GM21423 (cell line): ENCODE data around the gene STMN3.

ENCODE experiments used
- ATAC-seq: cut with Tn5 transposase; IDR thresholded peaks from one replicate; pipeline ENCODE4 v1.9.1; 2021; ENCODE audit warnings: mild to moderate bottlenecking, moderate library complexity; ENCODE audit not compliant: unreplicated experiment

Gene STMN3

DNA sequence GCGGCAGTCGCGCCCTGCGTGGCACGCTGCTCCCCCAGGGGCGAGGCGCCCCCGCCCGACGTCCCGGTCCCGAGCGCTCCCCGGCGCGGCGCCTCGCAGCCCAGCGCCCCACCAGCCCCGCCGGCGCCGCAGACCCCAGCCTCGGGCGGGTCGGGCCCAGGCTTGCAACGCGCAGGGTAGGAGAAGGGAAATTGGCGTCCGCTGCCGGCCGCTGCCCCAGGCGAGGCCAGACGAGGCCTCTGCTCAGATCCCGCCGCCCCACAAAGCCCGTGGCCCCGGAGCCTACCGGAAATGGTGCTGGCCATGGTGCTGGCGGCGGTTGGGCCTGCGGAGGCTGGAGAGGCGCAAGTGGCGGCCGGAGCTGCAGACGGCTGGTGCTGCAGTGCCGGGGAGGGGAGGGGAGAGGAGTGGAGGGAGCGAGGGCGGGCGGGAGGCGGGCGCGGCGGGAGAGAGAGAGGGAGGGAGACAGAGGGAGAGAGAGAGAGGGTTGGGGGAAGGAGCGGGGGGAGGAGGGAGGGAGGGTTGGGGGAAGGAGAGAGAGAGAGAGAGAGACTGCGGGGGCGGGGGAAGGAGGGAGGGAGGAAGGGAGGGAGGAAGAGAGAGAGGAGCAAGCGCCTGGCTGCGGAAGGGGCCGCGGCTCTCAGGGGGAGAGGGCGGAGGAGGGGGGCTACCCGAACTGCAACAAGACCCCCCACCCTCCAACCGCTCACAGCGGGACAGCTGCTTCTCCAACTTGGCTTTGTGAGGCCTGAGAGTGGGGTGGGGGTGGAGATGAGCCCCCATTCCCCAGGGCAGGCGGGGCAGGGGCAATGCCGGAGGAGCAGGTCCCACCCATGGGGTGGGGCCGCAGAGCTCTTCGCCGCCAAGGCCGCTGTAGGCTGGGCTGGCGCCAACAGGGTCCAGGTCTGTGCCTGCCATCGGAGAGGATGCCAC lies at the start of gene STMN3:
STMN3 (minus strand) TSS at position 384 of the 933 bp plus-strand sequence; CDS start at position 305, 79 bp downstream.
- no peak for ATAC-seq

DNA sequence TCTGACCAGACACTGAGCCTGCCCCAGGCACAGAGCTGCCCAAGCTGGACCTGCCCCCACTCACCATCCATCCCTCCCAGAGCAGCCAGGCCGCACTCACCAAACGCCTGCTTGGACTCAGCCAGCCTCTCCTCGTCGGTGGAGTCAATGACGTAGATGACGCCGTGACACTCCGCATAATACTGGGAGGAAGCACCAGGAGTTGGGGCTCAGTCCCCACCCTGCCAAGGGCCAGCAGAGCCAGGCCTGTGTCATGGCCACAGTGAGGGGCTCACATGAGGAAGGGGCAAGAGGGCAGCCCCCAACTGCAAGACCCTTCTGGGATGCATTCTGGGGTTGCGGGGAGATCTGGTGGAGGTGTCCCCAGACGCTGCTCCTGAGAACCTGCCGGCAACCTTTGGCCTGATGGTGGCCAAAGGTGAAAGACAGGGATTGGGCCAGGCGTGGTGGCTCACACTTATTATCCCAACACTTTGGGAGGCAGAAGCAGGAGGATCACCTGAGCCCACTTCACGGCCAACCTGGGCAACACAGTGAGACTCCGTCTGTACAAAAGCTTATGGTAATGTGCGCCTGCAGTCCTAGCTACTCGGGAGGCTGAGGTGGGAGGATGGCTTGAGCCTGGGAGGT lies 48.9 kb upstream of the STMN3 start:
- no peak for ATAC-seq

DNA sequence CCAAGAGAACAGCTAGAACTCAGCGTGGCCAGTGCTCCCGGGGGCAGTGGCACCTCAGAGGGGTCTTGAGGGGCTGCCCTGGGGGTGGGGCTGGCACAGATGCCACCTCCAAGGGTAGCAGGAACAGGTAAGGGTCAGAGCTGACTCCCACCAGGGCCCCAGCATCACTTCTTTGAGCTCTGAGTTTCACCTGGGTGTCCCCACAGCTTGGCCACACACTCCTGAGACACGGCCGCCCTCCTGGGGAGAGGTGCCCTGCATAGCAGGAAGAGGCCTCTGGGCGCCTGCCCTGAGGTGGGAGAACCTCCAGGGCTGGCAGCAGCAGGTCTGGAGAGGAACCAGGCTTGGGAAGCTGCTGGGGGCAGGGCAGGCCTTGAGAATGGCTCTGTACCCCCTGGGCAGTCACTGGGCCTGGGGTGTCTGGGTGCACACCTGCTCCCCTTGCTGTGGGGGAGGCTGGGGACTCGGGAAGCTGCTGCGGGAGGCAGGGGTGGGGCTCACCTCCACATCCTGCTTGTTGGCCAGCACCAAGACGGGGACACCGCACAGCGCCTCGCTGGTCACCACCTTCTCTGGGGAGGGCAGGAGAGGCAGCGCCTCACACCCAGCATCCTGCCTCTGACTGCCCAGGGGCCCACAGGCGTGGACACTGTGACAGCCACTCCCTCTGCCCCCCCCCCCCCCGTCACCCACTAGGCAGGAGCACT lies 48.3 kb upstream of the STMN3 start:
- ATAC-seq, result no peak

DNA sequence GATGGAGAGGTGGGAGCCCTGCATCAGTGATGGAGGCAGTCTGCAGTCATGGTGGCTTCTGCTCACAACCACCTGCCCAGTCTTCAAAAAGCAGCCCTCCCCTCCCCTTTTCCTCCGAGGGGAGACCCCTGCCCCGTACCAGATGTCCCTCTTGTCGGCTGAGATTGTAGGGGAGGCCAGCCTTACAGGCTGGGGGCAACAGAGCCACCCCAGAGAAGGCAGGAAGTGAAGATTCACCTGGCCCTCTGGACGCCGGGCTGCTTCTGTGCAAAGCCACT lies 47.8 kb upstream of the STMN3 start:
- ATAC-seq, result no peak

DNA sequence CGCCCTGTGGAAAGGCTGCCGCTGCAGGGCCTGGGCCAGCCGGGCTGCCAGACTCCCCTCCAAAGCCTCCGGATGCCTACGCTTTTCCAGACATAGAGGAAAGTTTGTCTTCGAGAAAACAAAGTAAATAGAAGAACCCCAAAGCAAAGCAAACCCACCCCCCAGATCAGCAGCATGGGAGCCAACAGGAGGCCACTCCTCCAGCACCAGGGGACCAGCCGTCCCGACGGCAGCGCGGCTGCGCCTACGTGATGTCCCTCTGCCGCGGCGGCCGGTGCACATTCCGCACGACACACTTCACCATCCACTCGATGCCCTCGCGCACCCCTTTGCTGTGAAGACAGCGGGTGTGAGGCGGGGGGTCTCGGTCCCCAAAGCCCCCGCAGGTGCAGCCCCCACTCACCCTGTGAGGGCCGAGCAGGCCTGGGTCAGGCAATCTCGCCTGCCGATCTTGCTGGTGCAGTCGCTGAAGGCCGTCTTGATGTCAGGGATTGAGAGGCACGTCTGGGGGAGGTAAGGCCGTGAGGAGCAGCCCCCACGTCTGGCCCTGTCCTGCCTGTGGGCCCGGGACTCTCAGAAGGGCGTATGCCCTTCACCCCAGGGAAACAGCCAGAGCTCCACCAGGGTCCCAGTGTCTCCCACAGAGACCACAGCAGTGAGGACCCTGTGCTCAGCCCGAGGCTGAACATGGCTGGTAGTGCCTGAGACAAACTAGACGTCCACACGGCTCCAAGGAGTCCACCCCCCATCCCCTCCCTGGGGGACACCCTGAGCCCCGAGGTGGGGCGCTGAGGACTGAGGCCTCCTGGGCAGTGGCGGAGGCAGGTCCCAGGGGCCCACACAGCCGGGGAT lies 47.2 kb upstream of the STMN3 start:
- no peak for ATAC-seq

DNA sequence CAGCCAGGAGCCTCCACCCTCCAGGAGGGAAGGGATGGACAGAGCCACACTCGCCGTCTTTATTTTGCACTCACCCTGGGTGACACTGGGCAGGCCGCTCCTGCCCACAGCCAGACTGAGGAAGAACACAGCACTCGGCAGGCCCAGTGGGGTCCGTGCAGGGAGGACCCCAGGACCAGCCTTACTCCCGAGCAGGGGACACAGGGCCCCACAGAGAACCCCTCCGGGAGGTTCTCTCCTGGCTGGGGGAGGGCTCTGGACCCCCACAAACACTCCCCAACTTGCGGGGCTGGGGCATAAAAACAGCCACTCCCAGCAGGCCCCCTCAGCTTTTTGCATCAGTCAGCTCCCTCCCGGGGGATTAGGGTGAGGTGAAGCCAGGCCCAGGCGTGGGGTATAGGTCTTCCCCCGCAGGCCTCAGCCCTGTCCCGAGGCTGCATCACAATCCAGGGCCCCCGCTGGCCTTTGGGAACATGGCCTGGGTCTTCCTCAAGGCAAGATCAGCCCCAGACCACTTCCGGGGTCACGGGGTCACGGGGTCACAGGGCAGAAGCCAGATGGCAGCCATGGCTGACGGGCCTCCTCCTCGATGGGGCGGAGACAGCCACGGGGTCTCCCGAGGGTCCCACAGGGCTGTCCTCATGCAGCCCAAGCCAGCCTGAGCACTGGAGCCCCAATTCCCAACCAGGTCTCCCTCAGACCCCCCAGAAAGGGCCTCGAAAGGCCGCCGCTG lies 46.4 kb upstream of the STMN3 start:
- no peak for ATAC-seq

DNA sequence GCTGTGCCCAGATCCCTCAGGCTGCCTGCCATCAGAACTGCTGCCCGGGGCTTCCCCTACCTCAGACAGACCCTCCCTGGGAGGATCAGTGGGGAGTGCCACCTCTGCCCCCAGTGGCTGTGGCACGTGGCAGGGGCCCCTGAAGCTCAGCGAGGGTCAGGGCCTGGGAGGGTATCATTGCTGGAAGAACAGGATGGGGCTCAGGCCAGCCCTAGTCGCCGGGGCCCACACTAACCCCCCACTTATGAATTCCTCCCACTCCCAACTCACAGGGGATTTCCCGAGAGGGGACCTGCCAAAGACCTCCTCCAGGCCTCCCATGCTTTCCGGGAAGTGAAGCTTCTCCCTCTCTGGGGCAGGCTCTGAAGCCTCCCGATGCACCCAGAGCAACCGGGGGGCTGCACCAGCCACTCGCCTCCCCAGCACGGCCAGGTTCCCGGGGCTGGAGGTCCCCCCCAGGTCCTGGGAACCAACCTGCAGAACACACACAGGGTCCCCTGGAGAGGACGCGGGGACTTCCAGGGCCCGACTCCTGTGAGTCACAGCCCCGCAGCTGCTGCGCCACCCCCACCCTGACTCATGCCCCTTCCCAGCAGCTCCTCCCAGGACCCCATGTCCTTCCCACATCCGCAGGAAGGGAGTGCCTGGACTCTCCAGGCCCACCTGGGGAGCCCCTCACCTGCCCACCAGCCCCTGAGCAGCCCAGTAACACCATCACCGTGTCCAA lies 45.7 kb upstream of the STMN3 start:
- ATAC-seq, result no peak

DNA sequence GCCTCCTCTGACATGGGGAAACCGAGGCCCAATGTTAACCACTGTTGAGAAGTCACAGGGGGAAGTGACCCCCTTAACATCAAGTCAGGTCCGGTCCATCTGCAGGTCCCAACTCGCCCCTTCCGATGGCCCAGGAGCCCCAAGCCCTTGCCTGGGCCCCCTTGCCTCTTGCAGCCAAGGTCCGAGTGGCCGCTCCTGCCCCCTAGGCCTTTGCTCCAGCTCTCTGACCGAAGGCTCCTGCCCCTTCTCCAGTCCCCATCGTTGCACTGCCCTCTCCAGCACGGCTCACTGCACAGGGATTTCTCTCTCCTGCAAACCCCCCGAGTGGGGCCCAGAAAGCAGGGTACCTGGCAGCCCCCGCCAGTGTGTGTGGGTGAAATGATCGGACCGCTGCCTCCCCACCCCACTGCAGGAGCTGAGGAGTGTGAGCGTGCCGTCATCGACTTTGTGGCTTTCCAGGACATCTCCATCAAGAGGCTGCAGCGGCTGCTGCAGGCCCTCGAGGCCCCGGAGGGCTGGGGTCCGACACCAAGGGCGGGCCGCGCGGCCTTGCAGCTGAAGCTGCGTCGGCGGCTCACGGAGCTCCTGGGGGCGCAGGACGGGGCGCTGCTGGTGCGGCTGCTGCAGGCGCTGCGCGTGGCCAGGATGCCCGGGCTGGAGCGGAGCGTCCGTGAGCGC lies 44.8 kb upstream of the STMN3 start:
- no peak for ATAC-seq

DNA sequence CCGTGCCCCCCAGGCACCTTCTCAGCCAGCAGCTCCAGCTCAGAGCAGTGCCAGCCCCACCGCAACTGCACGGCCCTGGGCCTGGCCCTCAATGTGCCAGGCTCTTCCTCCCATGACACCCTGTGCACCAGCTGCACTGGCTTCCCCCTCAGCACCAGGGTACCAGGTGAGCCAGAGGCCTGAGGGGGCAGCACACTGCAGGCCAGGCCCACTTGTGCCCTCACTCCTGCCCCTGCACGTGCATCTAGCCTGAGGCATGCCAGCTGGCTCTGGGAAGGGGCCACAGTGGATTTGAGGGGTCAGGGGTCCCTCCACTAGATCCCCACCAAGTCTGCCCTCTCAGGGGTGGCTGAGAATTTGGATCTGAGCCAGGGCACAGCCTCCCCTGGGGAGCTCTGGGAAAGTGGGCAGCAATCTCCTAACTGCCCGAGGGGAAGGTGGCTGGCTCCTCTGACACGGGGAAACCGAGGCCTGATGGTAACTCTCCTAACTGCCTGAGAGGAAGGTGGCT lies 44.2 kb upstream of the STMN3 start:
- ATAC-seq, result no peak

DNA sequence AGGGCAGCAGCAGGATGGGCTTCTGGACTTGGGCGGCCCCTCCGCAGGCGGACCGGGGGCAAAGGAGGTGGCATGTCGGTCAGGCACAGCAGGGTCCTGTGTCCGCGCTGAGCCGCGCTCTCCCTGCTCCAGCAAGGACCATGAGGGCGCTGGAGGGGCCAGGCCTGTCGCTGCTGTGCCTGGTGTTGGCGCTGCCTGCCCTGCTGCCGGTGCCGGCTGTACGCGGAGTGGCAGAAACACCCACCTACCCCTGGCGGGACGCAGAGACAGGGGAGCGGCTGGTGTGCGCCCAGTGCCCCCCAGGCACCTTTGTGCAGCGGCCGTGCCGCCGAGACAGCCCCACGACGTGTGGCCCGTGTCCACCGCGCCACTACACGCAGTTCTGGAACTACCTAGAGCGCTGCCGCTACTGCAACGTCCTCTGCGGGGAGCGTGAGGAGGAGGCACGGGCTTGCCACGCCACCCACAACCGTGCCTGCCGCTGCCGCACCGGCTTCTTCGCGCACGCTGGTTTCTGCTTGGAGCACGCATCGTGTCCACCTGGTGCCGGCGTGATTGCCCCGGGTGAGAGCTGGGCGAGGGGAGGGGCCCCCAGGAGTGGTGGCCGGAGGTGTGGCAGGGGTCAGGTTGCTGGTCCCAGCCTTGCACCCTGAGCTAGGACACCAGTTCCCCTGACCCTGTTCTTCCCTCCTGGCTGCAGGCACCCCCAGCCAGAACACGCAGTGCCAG lies 43.6 kb upstream of the STMN3 start, which contains the start of gene TNFRSF6B:
TNFRSF6B (plus strand) TSS at position 25 of the 729 bp plus-strand sequence; CDS start at position 141, 116 bp downstream.
- ATAC-seq, result no peak

DNA sequence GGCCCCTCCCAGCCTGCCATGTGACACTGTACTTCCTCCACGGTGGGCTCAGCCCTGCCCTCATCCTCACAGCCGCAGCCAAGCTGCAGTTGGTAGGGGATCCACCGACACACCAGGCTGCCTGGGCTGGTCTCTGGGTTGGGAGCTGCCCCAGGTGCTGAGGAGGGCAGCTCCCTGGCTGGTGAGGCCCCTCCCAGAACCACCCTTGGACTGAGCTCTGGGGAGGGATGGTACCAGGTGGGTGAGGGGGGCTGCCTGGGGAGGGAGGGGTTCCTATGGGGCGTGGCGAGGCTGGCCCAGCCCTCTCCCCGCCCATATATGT lies 43.0 kb upstream of the STMN3 start:
- ATAC-seq, result no peak

DNA sequence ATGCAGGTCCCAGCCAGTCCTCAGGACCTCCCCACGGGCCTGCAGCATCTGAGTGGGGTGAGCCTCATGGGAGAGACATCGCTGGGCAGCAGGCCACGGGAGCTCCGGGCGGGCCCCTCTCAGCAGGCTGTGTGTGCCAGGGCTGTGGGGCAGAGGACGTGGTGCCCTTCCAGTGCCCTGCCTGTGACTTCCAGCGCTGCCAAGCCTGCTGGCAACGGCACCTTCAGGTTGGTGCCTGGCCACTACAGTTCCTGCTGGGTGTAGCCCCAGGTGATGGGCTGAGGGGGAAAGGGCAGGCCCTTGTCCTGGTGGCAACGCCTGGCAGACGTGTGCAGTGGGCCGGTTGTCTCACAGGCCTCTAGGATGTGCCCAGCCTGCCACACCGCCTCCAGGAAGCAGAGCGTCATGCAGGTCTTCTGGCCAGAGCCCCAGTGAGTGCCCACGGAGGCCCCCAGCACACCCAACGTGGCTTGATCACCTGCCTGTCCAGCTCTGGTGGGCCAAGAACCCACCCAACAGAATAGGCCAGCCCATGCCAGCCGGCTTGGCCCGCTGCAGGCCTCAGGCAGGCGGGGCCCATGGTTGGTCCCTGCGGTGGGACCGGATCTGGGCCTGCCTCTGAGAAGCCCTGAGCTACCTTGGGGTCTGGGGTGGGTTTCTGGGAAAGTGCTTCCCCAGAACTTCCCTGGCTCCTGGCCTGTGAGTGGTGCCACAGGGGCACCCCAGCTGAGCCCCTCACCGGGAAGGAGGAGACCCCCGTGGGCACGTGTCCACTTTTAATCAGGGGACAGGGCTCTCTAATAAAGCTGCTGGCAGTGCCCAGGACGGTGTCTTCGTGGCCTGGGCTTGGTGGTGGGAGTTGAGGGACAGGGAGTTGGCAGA lies 42.4 kb upstream of the STMN3 start:
- ATAC-seq, result no peak

DNA sequence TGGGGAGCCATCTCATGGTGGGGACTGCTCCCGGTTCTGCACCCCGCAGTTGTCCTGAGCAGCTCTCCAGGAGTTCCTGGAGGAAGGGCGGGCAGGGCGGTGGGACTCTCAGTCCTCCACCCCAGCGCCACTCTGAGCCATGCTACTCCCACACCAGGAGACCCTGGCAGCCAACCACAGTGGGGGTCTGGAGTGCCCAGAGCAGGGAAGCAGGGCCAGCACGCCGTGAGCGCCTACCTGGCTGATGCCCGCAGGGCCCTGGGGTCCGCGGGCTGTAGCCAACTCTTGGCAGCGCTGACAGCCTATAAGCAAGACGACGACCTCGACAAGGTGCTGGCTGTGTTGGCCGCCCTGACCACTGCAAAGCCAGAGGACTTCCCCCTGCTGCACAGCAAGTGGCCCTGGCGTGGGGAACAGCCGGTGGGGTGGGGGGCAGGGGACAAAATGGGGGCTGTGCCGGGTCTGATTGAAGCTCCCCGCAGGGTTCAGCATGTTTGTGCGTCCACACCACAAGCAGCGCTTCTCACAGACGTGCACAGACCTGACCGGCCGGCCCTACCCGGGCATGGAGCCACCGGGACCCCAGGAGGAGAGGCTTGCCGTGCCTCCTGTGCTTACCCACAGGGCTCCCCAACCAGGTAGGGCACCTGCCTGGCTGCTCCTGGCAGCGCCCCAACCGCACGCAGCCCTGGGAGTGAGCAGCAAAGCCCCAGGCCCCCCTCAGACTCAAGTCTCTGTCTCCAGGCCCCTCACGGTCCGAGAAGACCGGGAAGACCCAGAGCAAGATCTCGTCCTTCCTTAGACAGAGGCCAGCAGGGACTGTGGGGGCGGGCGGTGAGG lies 41.6 kb upstream of the STMN3 start:
- no peak for ATAC-seq

DNA sequence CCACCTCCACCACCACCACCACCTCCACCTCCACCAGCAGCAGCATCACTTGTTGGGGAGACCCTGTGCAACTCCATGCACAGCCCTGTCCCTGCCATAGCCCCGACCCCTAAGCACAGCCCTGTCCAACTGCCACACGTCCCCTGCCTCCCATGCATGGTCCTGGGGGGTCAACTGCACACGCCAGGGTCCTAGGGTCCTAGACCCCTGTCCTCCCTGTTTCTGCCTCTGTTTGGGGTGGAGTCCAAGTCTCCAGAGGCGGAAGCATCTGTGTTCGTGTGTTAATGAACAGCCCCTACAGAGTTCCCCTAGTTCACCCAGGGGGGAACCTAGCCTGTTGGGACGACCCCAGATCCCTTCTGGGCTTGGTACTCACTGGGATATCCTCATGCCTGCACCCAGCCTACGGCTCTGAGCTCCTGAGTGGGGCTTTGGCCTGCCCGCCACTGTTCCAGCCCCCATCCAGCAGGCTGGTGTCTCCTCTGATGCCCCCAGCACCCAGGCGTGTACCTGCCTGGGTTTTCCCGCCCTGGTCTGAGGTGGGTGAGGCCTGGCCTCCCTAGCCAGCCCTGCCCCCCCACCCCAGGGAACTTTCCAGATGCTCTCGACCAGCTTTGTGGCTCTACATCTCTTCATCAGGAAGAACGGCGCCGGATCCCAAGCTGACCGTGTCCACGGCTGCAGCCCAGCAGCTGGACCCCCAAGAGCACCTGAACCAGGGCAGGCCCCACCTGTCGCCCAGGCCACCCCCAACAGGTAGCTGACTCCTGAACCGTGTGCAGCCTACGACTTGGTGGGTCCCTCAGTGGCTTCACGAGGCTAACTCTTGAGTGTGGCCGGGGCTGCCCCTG lies 40.7 kb upstream of the STMN3 start:
- ATAC-seq, result no peak

DNA sequence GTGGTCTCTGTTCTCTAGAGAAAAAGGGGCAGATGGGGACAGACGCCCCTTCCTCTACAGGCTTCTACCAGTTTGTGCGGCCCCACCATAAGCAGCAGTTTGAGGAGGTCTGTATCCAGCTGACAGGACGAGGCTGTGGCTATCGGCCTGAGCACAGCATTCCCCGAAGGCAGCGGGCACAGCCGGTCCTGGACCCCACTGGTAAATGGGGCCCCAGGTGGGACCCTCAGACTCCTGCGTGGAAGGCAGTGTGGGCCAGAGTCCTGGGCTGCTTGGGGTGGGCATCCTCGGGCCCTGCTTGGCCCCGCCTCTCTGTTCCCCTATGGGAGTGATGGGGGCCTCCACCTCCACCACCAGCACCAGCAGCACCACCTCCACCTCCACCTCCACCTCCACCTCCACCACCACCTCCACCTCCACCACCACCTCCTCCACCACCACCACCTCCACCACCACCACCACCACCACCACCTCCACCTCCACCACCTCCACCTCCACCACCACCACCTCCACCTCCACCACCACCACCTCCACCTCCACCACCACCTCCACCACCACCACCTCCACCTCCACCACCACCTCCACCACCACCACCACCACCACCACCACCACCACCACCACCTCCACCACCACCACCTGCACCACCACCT lies 40.0 kb upstream of the STMN3 start:
- no peak for ATAC-seq
